WTC11 (cell line): ENCODE results near the gene MSLN.
A peak's percentile ranks its signal among the peaks of the same experiment; 100 is the strongest.

Experiments used
- HMGXB4 ChIP-seq: sonication (generic); formaldehyde crosslinking; IDR thresholded peaks from 2 replicates; pipeline ENCODE4 v1.8.1; 2023; ENCODE audit warnings: mild to moderate bottlenecking, moderate library complexity, missing genetic modification reagents
- MAX ChIP-seq: sonication (generic); formaldehyde crosslinking; IDR thresholded peaks from 2 replicates; pipeline ENCODE4 v1.8.0; 2022; ENCODE audit warnings: mild to moderate bottlenecking, missing genetic modification reagents
- ZNF121 ChIP-seq: sonication (generic); formaldehyde crosslinking; IDR thresholded peaks from 2 replicates; pipeline ENCODE4 v1.8.0; 2023; ENCODE audit warnings: missing genetic modification reagents

GRCh38 chr16:747978-748746 lies 12.4 kb upstream of the MSLN start:
- TF ChIP-seq MAX (CRISPR knock-in tag) (no peak), HMGXB4 (CRISPR knock-in tag) (no peak), ZNF121 (CRISPR knock-in tag) (peak; percentile 44; the same call in 1 of the 2 replicates)
